ENCODE data around the gene WDR88. TPM values are rescaled to one million over a fixed set of nuclear protein-coding genes. Genes with fewer than 3 reads are reported as not detected.

Gene WDR88
- polyA plus RNA-seq, 1 donor (not counting 4 experiments of a cell fraction or from before 2014, with no cell fraction given) = not detected

GRCh38 chr19:33102893-33103292 is 29.0 kb upstream of the WDR88 start:
- Histone ChIP-seq H3K9me1 (ENCODE audit: control insufficient read depth, extremely low read depth, insufficient read depth, low read length) (no peaks in the 10 kb centered on the region), H3K9ac (ENCODE audit: control insufficient read depth, extremely low read depth, insufficient read depth, low read length) (no peak overlapping the region), H2AFZ (ENCODE audit: control insufficient read depth, low read length) (no peak overlapping the region), H3K9me3 (ENCODE audit: control insufficient read depth, low read depth, low read length) (no peaks in the 10 kb centered on the region), H4K20me1 (ENCODE audit: control insufficient read depth, extremely low read depth, insufficient read depth, low read length) (no peaks in the 10 kb centered on the region), H3K4me2 (ENCODE audit: control insufficient read depth, extremely low read depth, insufficient read depth, low read depth, low read length) (no peak overlapping the region), H3K27ac (ENCODE audit: control insufficient read depth, insufficient read depth, low read length) (no peak overlapping the region), H3K4me3 (ENCODE audit: control insufficient read depth in 2 of 3, extremely low read depth in 1 of 3, insufficient read depth in 2 of 3, low read depth in 1 of 3, low read length in 3 of 3) (no peak overlapping the region), H3K4me1 (ENCODE audit: control insufficient read depth, extremely low read depth, insufficient read depth, low read length) (peaks cover 3% of the 10 kb centered on the region), H3K27me3 (ENCODE audit: control insufficient read depth, extremely low read depth, insufficient read depth, low read length) (no peaks in the 10 kb centered on the region), H3K79me2 (ENCODE audit: control insufficient read depth, insufficient read depth, low read length) (no peaks in the 10 kb centered on the region), H3K36me3 (ENCODE audit: control insufficient read depth in 2 of 2, extremely low read depth in 1 of 2, insufficient read depth in 2 of 2, low read length in 2 of 2) (peaks cover 11 to 32% of the 10 kb centered on the region in 2 experiments)
- DNase-seq (ENCODE audit: low read depth, low spot score) (no peak), FAIRE-seq (no peak)
- dilution Hi-C loops (cut with MboI; ENCODE audit: extremely low pct_ligation_motif_present, low sequenced_read_pairs) = no loop called here
- TF ChIP-seq EZH2 (IDR thresholded peaks at IDR 0.05; ENCODE audit: low read length) (no peak), CTCF (optimal IDR thresholded peaks at IDR 0.05 in 1 of 3, IDR thresholded peaks at IDR 0.05 in 1 of 3, conservative IDR thresholded peaks at IDR 0.05 in 1 of 3; ENCODE audit: extremely low read depth in 1 of 3, insufficient read depth in 2 of 3, low read length in 3 of 3) (no peak)

- dilution Hi-C loops (cut with MboI; ENCODE audit: extremely low pct_ligation_motif_present, low sequenced_read_pairs) = no loop called here
- H3K27me3 ChIP-seq (ENCODE audit: control insufficient read depth, extremely low read depth, insufficient read depth, low read length) = no peaks in the 10 kb centered on the region
- no peak overlapping the region for H3K9ac ChIP-seq (ENCODE audit: control insufficient read depth, extremely low read depth, insufficient read depth, low read length)
- no peak overlapping the region for H3K27ac ChIP-seq (ENCODE audit: control insufficient read depth, insufficient read depth, low read length)
- H4K20me1 ChIP-seq (ENCODE audit: control insufficient read depth, extremely low read depth, insufficient read depth, low read length) = no peaks in the 10 kb centered on the region
- no peaks in the 10 kb centered on the region for H3K9me3 ChIP-seq (ENCODE audit: control insufficient read depth, low read depth, low read length)
- no peaks in the 10 kb centered on the region for H3K4me1 ChIP-seq (ENCODE audit: control insufficient read depth, extremely low read depth, insufficient read depth, low read length)
- H2AFZ ChIP-seq (ENCODE audit: control insufficient read depth, low read length) = no peak overlapping the region
- no peaks in the 10 kb centered on the region for H3K79me2 ChIP-seq (ENCODE audit: control insufficient read depth, insufficient read depth, low read length)
- peaks cover 14 to 16% of the 10 kb centered on the region in 2 experiments for H3K36me3 ChIP-seq (ENCODE audit: control insufficient read depth in 2 of 2, extremely low read depth in 1 of 2, insufficient read depth in 2 of 2, low read length in 2 of 2)
- H3K4me2 ChIP-seq (ENCODE audit: control insufficient read depth, extremely low read depth, insufficient read depth, low read depth, low read length) = no peak overlapping the region
- no peak for TF ChIP-seq EZH2 (IDR thresholded peaks at IDR 0.05; ENCODE audit: low read length)
- TF ChIP-seq CTCF (optimal IDR thresholded peaks at IDR 0.05 in 1 of 3, IDR thresholded peaks at IDR 0.05 in 1 of 3, conservative IDR thresholded peaks at IDR 0.05 in 1 of 3; ENCODE audit: extremely low read depth in 1 of 3, insufficient read depth in 2 of 3, low read length in 3 of 3) = no peak
- H3K4me3 ChIP-seq (ENCODE audit: control insufficient read depth in 2 of 3, extremely low read depth in 1 of 3, insufficient read depth in 2 of 3, low read depth in 1 of 3, low read length in 3 of 3) = no peak overlapping the region
- FAIRE-seq = no peak
- no peaks in the 10 kb centered on the region for H3K9me1 ChIP-seq (ENCODE audit: control insufficient read depth, extremely low read depth, insufficient read depth, low read length)
- DNase-seq (ENCODE audit: low read depth, low spot score) = no peak
These were observed 23.8 kb upstream of the WDR88 start for GRCh38 chr19:33108161-33108560.

All from keratinocyte (primary cell).